Measurements from ENCODE around the gene HPGD. TPM values are rescaled to one million over a fixed set of nuclear protein-coding genes. Genes with fewer than 3 reads are reported as not detected.

The HPGD gene
- total RNA-seq (2021): 1.3 and 1.7 TPM in 2 replicates
- Bru-seq, nascent RNA: percentile 29 among the genes with signal in this experiment
- percentile 24 among the genes with signal in this experiment for BruChase-seq, experiment 1, labeled RNA remaining after a 2-hour chase
- percentile 25 among the genes with signal in this experiment for BruChase-seq, experiment 2, labeled RNA remaining after a 6-hour chase
- long read RNA-seq, partial matches to known transcripts: 0 of 1 reads
- long read RNA-seq, other reads (novel, unspliced or antisense): 0 of 1 reads

- intact Hi-C loops (cut with micrococcal nuclease; ENCODE audit: unreplicated experiment): loop anchor here (5.0 kb wide), 1 partner anchor 155 kb away; no protein-coding TSS in a partner anchor
Observed at GRCh38 chr4:174522183-174523024, at the start of gene HPGD. HPGD (minus strand) TSS chr4:174522488; CDS start chr4:174522451, 37 bp downstream.

DNA sequence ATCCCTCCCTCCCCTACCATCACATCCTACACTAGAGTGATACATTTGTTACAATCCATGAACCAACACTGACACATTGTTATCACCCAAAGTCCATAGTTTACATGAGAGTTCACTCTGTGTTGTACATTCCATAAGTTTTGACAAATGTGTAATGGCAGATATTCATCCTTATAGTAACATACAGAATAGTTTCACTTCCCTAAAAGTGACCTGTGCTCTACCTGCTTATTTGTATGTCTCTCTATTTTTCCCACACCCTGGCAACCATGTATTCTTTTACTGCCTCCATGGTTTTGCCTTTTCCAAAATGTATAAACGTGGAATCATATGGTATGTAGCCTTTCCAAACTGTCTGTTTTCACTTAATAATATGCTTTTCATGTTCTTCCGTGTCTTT, 42.2 kb upstream of the HPGD start:
- no peak for DNase-seq (ENCODE audit: low spot score)
- no TSS peak for BruUV-seq (replicated peaks)
- H3K4me1 ChIP-seq (ENCODE audit: insufficient read depth, low read length, poor library complexity, severe bottlenecking): peaks cover 21% of the 10 kb centered on the region
- POLR2A ChIA-PET (ENCODE audit: low non-redundant PET): no interaction called here
- no peak overlapping the region for H3K27ac ChIP-seq (ENCODE audit: low read depth, low read length, poor library complexity, severe bottlenecking)
- H3K27me3 ChIP-seq (replicated peaks; ENCODE audit: insufficient read depth, low read depth, low read length, poor library complexity): no peaks in the 10 kb centered on the region
- H3K4me3 ChIP-seq (ENCODE audit: low read depth, low read length, poor library complexity, severe bottlenecking): no peak overlapping the region
- no peaks in the 10 kb centered on the region for H3K36me3 ChIP-seq (ENCODE audit: insufficient read depth, low read length, poor library complexity, severe bottlenecking)
- H3K9me3 ChIP-seq (ENCODE audit: low read depth, low read length, poor library complexity, severe bottlenecking): no peaks in the 10 kb centered on the region
- CTCF ChIA-PET: no interaction called here
- TF ChIP-seq EZH2 (IDR thresholded peaks at IDR 0.05; ENCODE audit: borderline replicate concordance, low read depth, low read length, poor library complexity, severe bottlenecking): no peak
- no peak for TF ChIP-seq CTCF (conservative IDR thresholded peaks at IDR 0.05; ENCODE audit: low read depth, low read length)
- intact Hi-C loops (cut with micrococcal nuclease; ENCODE audit: unreplicated experiment): no loop called here

More at GRCh38 chr4:174522183-174523024, at the start of gene HPGD:
- Histone ChIP-seq H3K9me3 (ENCODE audit: low read depth, low read length, poor library complexity, severe bottlenecking) (no peaks in the 10 kb centered on the region), H3K27ac (ENCODE audit: low read depth, low read length, poor library complexity, severe bottlenecking) (no peak within 1 kb of the TSS), H3K36me3 (ENCODE audit: insufficient read depth, low read length, poor library complexity, severe bottlenecking) (no peaks in the 10 kb centered on the region), H3K27me3 (replicated peaks; ENCODE audit: insufficient read depth, low read depth, low read length, poor library complexity) (peaks cover 40% of the 10 kb centered on the region), H3K4me3 (ENCODE audit: low read depth, low read length, poor library complexity, severe bottlenecking) (peak within 1 kb of the TSS; percentile 52), H3K4me1 (ENCODE audit: insufficient read depth, low read length, poor library complexity, severe bottlenecking) (peaks cover 4% of the 10 kb centered on the region)
- peak; percentile 61 for DNase-seq (ENCODE audit: low spot score)
- no peak for TF ChIP-seq EZH2 (IDR thresholded peaks at IDR 0.05; ENCODE audit: borderline replicate concordance, low read depth, low read length, poor library complexity, severe bottlenecking)
- no peak for TF ChIP-seq CTCF (conservative IDR thresholded peaks at IDR 0.05; ENCODE audit: low read depth, low read length)
- POLR2A ChIA-PET (ENCODE audit: low non-redundant PET): no interaction called here
- no TSS peak for BruUV-seq (replicated peaks)
- CTCF ChIA-PET: interaction anchor here (0.7 kb wide), 1 partner anchor 380 kb away, joined by 4 read pairs; no protein-coding TSS in a partner anchor

DNA sequence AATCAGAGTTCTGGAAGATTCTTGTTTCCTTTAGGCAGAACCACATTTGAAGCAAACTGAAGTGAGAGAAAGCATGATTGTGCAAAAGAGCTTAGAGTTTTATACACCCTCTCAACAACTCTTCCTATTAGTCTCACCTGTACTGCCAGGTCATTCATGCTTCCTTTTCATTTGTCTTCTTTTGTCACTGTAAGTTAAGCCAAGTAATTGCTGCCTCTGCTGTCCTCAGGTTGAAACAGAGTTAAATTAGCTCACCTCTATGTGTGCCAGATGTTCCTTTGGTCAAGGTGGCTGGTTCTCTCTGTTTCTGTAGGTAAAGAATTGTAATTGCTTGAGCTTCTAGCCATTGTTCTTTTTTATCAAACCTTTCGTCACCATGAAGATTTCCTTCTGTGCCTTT, 41.1 kb upstream of the HPGD start:
- CTCF ChIA-PET: no interaction called here
- Histone ChIP-seq H3K9me3 (ENCODE audit: low read depth, low read length, poor library complexity, severe bottlenecking) (no peaks in the 10 kb centered on the region), H3K36me3 (ENCODE audit: insufficient read depth, low read length, poor library complexity, severe bottlenecking) (no peaks in the 10 kb centered on the region), H3K4me1 (ENCODE audit: insufficient read depth, low read length, poor library complexity, severe bottlenecking) (peaks cover 16% of the 10 kb centered on the region), H3K27ac (ENCODE audit: low read depth, low read length, poor library complexity, severe bottlenecking) (no peak overlapping the region), H3K4me3 (ENCODE audit: low read depth, low read length, poor library complexity, severe bottlenecking) (no peak overlapping the region), H3K27me3 (replicated peaks; ENCODE audit: insufficient read depth, low read depth, low read length, poor library complexity) (no peaks in the 10 kb centered on the region)
- no TSS peak for BruUV-seq (replicated peaks)
- no peak for DNase-seq (ENCODE audit: low spot score)
- POLR2A ChIA-PET (ENCODE audit: low non-redundant PET): no interaction called here
- TF ChIP-seq CTCF (conservative IDR thresholded peaks at IDR 0.05; ENCODE audit: low read depth, low read length) (no peak), EZH2 (IDR thresholded peaks at IDR 0.05; ENCODE audit: borderline replicate concordance, low read depth, low read length, poor library complexity, severe bottlenecking) (no peak)
- intact Hi-C loops (cut with micrococcal nuclease; ENCODE audit: unreplicated experiment): no loop called here
